HepG2 (cell line): ENCODE measurements around the gene ESYT1. TPM values are rescaled to one million over a fixed set of nuclear protein-coding genes. Genes with fewer than 3 reads are reported as not detected.

Source experiments
- ATF1 ChIP-seq: IDR thresholded peaks from 2 replicates; pipeline ENCODE4 v1.6.1; 2016; ENCODE audit warnings: mild to moderate bottlenecking, control low read depth
- ATF7-NPFF ChIP-seq: sonication (generic); formaldehyde crosslinking; IDR thresholded peaks from 2 replicates; pipeline ENCODE4 v1.8.1; 2023; ENCODE audit warnings: mild to moderate bottlenecking, low read depth, missing genetic modification reagents, moderate library complexity
- NONO ChIP-seq, 2 experiments: fragments of 450-650 bp in 1 of 2; sonication (generic) in 1 of 2; formaldehyde crosslinking in 1 of 2; IDR thresholded peaks in 1 of 2; conservative IDR thresholded peaks in 1 of 2; 2 replicates each; pipeline versions ENCODE4 v1.6.1 to v1.8.0; 2017 to 2022; ENCODE audit warnings: mild to moderate bottlenecking in 1 of 2, missing genetic modification reagents in 1 of 2, moderate library complexity in 1 of 2
- POLR2A ChIP-seq, 2 experiments: IDR thresholded peaks; 2 replicates each; pipeline ENCODE4 v1.6.1; 2011; ENCODE audit warnings: low read depth in 2 of 2, low read length in 2 of 2, mild to moderate bottlenecking in 1 of 2, moderate library complexity in 1 of 2; ENCODE audit not compliant: insufficient read depth in 1 of 2
- SRY ChIP-seq: sonication (generic); formaldehyde crosslinking; IDR thresholded peaks from 2 replicates; pipeline ENCODE4 v1.8.0; 2022; ENCODE audit warnings: mild to moderate bottlenecking, missing genetic modification reagents
- ZKSCAN8 ChIP-seq: IDR thresholded peaks from 2 replicates; pipeline ENCODE4 v1.6.1; 2016; ENCODE audit warnings: borderline replicate concordance, missing genetic modification reagents, missing compliant biosample characterization
- ZNF639 ChIP-seq: conservative IDR thresholded peaks from 2 replicates; pipeline ENCODE4 v1.6.1; 2018; ENCODE audit warnings: missing genetic modification reagents
- ZNF841 ChIP-seq: sonication (generic); formaldehyde crosslinking; IDR thresholded peaks from 2 replicates; pipeline ENCODE4 v1.8.1; 2023; ENCODE audit warnings: missing genetic modification reagents, borderline replicate concordance
- polyA plus RNA-seq, 8 experiments: library from polyadenylated mRNA; depleted of rRNA in 3 of 8; stranded (reverse) in 7 of 8; unstranded in 1 of 8; fragments of >200 nt; fragmentation: Illumina TruSeq in 4 of 8; extraction: Trizol in 4 of 8; gene quantifications; 2 replicates each; pipeline versions ENCODE4 v1.2.1 to v1.2.3, GENCODE V29; 2011 to 2016; ENCODE audit warnings: low read depth in 4 of 8, missing spikeins in 1 of 8, mixed read lengths in 1 of 8; ENCODE audit not compliant: insufficient read depth in 1 of 8
- total RNA-seq, 5 experiments: library from RNA; depleted of rRNA; stranded (reverse); fragments of >200 nt; fragmentation: Illumina TruSeq; extraction: Trizol; gene quantifications; 2 replicates each; pipeline ENCODE4 v1.2.3, GENCODE V29; 2016; ENCODE audit warnings: low read depth in 1 of 5
- TF ChIP-seq, protein P1 (sequence below): IDR thresholded peaks from 2 replicates; pipeline ENCODE4 v1.6.1; 2012; ENCODE audit warnings: low read length, improper control_type of control experiment
- TF ChIP-seq, protein P2 (sequence below): IDR thresholded peaks from 2 replicates; pipeline ENCODE4 v1.6.1; 2016; ENCODE audit warnings: low read depth, missing genetic modification reagents, missing compliant biosample characterization

ESYT1 gene
- total and polyA plus RNA-seq, 2 of the 13 experiments (the other 11 are each of a cell fraction or from before 2014, with no cell fraction given): 66.9 to 71.0 TPM

DNA sequence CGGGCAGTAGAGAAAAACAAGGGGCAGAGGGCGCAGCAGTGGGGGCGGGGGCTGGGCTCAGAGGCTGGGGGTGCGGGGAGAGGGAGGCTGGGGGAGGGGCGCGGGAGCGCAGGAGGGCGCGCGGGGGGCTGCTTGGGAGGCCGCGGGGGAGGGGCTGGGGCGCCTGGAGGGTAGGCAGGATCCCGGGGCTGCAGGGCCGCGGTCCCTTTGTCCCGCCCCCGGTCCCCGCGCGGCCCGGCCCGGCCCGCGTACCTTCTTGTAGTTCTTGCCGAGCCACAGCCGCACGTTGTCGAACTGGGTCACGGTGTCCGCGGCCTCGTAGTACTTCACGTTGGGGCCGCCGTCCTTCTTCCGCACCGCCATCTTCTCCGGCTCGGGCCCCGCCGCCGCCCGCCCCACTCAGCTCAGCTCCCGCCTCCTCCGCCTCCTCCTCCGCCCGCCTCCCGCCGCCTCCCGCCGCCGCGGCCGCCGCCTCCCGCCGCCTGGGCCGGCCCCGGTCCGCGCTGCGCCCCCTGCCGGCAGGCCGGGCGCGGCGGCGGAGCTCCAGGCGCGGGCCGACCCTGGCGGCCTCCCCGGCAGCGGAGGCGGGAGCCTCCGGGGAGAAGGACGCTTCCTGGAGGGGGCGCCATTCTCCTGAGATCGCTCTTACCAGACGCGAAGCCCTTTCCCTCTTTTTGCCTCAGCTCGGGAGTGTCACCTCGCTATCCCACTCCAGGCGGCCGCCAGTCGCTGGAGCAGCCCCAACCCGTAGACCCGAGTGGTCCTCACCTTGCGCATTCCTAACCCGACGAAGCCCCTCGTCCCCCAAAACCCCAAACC is 61.2 kb downstream of the ESYT1 start, which contains the start of gene SMARCC2 (continued):
- TF ChIP-seq, protein P1, sequence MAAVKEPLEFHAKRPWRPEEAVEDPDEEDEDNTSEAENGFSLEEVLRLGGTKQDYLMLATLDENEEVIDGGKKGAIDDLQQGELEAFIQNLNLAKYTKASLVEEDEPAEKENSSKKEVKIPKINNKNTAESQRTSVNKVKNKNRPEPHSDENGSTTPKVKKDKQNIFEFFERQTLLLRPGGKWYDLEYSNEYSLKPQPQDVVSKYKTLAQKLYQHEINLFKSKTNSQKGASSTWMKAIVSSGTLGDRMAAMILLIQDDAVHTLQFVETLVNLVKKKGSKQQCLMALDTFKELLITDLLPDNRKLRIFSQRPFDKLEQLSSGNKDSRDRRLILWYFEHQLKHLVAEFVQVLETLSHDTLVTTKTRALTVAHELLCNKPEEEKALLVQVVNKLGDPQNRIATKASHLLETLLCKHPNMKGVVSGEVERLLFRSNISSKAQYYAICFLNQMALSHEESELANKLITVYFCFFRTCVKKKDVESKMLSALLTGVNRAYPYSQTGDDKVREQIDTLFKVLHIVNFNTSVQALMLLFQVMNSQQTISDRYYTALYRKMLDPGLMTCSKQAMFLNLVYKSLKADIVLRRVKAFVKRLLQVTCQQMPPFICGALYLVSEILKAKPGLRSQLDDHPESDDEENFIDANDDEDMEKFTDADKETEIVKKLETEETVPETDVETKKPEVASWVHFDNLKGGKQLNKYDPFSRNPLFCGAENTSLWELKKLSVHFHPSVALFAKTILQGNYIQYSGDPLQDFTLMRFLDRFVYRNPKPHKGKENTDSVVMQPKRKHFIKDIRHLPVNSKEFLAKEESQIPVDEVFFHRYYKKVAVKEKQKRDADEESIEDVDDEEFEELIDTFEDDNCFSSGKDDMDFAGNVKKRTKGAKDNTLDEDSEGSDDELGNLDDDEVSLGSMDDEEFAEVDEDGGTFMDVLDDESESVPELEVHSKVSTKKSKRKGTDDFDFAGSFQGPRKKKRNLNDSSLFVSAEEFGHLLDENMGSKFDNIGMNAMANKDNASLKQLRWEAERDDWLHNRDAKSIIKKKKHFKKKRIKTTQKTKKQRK: no peak
- TF ChIP-seq POLR2A (IDR thresholded peaks at IDR 0.05; ENCODE audit: insufficient read depth in 1 of 2, low read depth in 2 of 2, low read length in 2 of 2) (peak; percentile 29 to 46; a peak in 2 of 4 replicates), ATF1 (CRISPR knock-in tag) (no peak), SRY (0 out of 2 replicates have a peak, but pooled peaks have one; percentile 59), ATF7-NPFF (CRISPR knock-in tag) (no peak), ZKSCAN8 (CRISPR knock-in tag) (0 out of 2 replicates have a peak, but pooled peaks have one; percentile 14), ZNF841 (CRISPR knock-in tag) (no peak), ZNF639 (CRISPR knock-in tag) (peak; percentile 71; the same call in 1 of the 2 replicates), NONO (IDR thresholded peaks at IDR 0.05) (no peak), NONO (CRISPR knock-in tag; conservative IDR thresholded peaks at IDR 0.05) (no peak)
- TF ChIP-seq, protein P2, sequence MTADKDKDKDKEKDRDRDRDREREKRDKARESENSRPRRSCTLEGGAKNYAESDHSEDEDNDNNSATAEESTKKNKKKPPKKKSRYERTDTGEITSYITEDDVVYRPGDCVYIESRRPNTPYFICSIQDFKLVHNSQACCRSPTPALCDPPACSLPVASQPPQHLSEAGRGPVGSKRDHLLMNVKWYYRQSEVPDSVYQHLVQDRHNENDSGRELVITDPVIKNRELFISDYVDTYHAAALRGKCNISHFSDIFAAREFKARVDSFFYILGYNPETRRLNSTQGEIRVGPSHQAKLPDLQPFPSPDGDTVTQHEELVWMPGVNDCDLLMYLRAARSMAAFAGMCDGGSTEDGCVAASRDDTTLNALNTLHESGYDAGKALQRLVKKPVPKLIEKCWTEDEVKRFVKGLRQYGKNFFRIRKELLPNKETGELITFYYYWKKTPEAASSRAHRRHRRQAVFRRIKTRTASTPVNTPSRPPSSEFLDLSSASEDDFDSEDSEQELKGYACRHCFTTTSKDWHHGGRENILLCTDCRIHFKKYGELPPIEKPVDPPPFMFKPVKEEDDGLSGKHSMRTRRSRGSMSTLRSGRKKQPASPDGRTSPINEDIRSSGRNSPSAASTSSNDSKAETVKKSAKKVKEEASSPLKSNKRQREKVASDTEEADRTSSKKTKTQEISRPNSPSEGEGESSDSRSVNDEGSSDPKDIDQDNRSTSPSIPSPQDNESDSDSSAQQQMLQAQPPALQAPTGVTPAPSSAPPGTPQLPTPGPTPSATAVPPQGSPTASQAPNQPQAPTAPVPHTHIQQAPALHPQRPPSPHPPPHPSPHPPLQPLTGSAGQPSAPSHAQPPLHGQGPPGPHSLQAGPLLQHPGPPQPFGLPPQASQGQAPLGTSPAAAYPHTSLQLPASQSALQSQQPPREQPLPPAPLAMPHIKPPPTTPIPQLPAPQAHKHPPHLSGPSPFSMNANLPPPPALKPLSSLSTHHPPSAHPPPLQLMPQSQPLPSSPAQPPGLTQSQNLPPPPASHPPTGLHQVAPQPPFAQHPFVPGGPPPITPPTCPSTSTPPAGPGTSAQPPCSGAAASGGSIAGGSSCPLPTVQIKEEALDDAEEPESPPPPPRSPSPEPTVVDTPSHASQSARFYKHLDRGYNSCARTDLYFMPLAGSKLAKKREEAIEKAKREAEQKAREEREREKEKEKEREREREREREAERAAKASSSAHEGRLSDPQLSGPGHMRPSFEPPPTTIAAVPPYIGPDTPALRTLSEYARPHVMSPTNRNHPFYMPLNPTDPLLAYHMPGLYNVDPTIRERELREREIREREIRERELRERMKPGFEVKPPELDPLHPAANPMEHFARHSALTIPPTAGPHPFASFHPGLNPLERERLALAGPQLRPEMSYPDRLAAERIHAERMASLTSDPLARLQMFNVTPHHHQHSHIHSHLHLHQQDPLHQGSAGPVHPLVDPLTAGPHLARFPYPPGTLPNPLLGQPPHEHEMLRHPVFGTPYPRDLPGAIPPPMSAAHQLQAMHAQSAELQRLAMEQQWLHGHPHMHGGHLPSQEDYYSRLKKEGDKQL (CRISPR knock-in tag): no peak
